GM08714 (cell line): Measurements from ENCODE around the gene R3HDM2.
A peak's percentile ranks its signal among the peaks of the same experiment; 100 is the strongest.

Source experiments
- H3K4me3 ChIP-seq: fragments of 200-500 bp; sonication (Bioruptor generic); 2 replicates; pipeline ENCODE4 v1.5.1; 2014; ENCODE audit warnings: mild to moderate bottlenecking, low read length, inconsistent platforms
- ZNF274 ChIP-seq: IDR thresholded peaks from 2 replicates; pipeline ENCODE4 v1.6.1; 2012; ENCODE audit warnings: mild to moderate bottlenecking, low read depth, low read length

The R3HDM2 gene

GRCh38 chr12:57430931-57431566, at the start of gene R3HDM2:
Gene R3HDM2, minus strand, starts transcription at chr12:57431043. Its CDS starts 120,615 bp downstream, at chr12:57310428.
- H3K4me3 ChIP-seq: peak within 1 kb of the TSS; percentile 96
- no peak for TF ChIP-seq ZNF274

GRCh38 chr12:57479376-57480115, 48.7 kb upstream of the R3HDM2 start, which contains the start of gene ARHGAP9:
Gene ARHGAP9, minus strand, starts transcription at chr12:57479866. Its CDS starts 460 bp downstream, at chr12:57479406.
- TF ChIP-seq ZNF274: no peak
- peak within 1 kb of the TSS; percentile 61; the same call in 1 of the 2 replicates for H3K4me3 ChIP-seq

GRCh38 chr12:57479043-57479375, 48.2 kb upstream of the R3HDM2 start:
- no peak for TF ChIP-seq ZNF274
- peak overlapping the region; percentile 61; the same call in 1 of the 2 replicates for H3K4me3 ChIP-seq

- peak overlapping the region; percentile 61; the same call in 1 of the 2 replicates for H3K4me3 ChIP-seq
- TF ChIP-seq ZNF274: no peak
Measured at GRCh38 chr12:57477710-57478681, 47.2 kb upstream of the R3HDM2 start.

- H3K4me3 ChIP-seq: peak overlapping the region; percentile 61; the same call in 1 of the 2 replicates
- TF ChIP-seq ZNF274: no peak
Measured at GRCh38 chr12:57476993-57477709, 46.3 kb upstream of the R3HDM2 start.

- no peak for TF ChIP-seq ZNF274
- peak overlapping the region; percentile 61; the same call in 1 of the 2 replicates for H3K4me3 ChIP-seq
Measured at GRCh38 chr12:57476162-57476992, 45.5 kb upstream of the R3HDM2 start.

GRCh38 chr12:57475271-57476161, 44.7 kb upstream of the R3HDM2 start:
- TF ChIP-seq ZNF274: no peak
- H3K4me3 ChIP-seq: peak overlapping the region; percentile 61; the same call in 1 of the 2 replicates

- H3K4me3 ChIP-seq: no peak overlapping the region
- TF ChIP-seq ZNF274: no peak
Measured at GRCh38 chr12:57474862-57475261, 44.0 kb upstream of the R3HDM2 start.

- TF ChIP-seq ZNF274: no peak
Measured at GRCh38 chr12:57474430-57474829, 43.6 kb upstream of the R3HDM2 start.

GRCh38 chr12:57473886-57474285, 43.0 kb upstream of the R3HDM2 start:
- TF ChIP-seq ZNF274: no peak
- H3K4me3 ChIP-seq: no peak overlapping the region

More at GRCh38 chr12:57474430-57474829, 43.6 kb upstream of the R3HDM2 start:
- no peak overlapping the region for H3K4me3 ChIP-seq

GRCh38 chr12:57473392-57473791, 42.5 kb upstream of the R3HDM2 start:
- H3K4me3 ChIP-seq: no peak overlapping the region
- TF ChIP-seq ZNF274: no peak

- TF ChIP-seq ZNF274: no peak
- no peak overlapping the region for H3K4me3 ChIP-seq
Measured at GRCh38 chr12:57472391-57472790, 41.5 kb upstream of the R3HDM2 start.

GRCh38 chr12:57471661-57472060, 40.8 kb upstream of the R3HDM2 start:
- no peak for TF ChIP-seq ZNF274
- no peak overlapping the region for H3K4me3 ChIP-seq
